ENCODE results near the gene CDC14A. TPM values are rescaled to one million over a fixed set of nuclear protein-coding genes. Genes with fewer than 3 reads are reported as not detected.

CDC14A gene
- polyA plus RNA-seq, 1 of the 3 experiments (the other 2 are of a cell fraction), result 2.2 TPM

DNA sequence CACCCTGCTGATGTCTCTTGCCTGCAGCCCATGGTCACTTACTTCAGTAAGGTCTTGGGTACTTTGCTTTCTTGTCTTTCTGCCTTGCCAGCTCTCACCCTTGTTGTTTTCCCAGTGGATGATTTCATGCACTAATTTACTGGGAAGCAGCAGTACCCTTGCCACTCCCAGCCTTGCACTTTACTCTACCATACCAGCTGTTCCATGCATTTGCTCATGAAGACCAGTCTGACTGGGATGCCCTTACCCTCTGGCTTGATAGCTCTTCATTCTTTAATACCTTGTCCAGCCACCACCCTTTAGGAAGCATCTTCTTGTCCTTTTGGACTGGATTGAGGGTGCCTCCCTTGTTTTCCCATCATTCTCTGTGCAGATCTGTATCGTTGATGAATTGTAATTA lies 28.3 kb downstream of the CDC14A start (continued):
- TF ChIP-seq, protein P1, sequence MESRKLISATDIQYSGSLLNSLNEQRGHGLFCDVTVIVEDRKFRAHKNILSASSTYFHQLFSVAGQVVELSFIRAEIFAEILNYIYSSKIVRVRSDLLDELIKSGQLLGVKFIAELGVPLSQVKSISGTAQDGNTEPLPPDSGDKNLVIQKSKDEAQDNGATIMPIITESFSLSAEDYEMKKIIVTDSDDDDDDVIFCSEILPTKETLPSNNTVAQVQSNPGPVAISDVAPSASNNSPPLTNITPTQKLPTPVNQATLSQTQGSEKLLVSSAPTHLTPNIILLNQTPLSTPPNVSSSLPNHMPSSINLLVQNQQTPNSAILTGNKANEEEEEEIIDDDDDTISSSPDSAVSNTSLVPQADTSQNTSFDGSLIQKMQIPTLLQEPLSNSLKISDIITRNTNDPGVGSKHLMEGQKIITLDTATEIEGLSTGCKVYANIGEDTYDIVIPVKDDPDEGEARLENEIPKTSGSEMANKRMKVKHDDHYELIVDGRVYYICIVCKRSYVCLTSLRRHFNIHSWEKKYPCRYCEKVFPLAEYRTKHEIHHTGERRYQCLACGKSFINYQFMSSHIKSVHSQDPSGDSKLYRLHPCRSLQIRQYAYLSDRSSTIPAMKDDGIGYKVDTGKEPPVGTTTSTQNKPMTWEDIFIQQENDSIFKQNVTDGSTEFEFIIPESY (IDR thresholded peaks at IDR 0.05; ENCODE audit: borderline replicate concordance, low read depth), result no peak

DNA sequence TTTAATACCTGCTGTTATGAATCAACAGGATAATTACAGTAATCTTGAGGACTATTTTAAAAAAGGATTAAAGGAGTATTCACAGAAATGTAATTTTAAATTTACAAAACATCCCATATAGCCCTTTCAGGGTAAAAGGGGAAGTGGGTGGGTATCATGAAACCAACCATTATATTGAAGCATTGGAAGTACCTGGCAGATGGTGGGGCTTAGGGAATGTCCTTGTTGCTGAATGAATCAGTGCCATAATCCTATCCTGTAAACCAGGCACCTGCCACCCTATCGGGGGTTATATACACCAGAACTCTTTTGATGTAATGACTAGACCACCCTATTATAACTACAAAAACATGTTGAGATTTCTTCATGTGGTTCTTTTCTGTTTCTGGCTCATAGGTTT lies 30.4 kb downstream of the CDC14A start:
- ChIA-PET CTCF (no interaction called here), POLR2A (no interaction called here)
- Histone ChIP-seq H3K9me3 (no peaks in the 10 kb centered on the region), H3K27me3 (ENCODE audit: insufficient read depth) (no peaks in the 10 kb centered on the region), H3K27ac (ENCODE audit: low read depth in 2 of 2, low read length in 1 of 2) (no peak overlapping the region), H4K20me1 (ENCODE audit: insufficient read depth) (no peaks in the 10 kb centered on the region), H3K9ac (no peak overlapping the region), H3F3A (replicated peaks; ENCODE audit: insufficient read depth) (no peaks in the 10 kb centered on the region), H3K79me2 (ENCODE audit: insufficient read depth) (no peaks in the 10 kb centered on the region), H3K9me2 (no peaks in the 10 kb centered on the region), H3K4me1 (ENCODE audit: control insufficient read depth in 1 of 2, insufficient read depth in 2 of 2, low read depth in 1 of 2, low read length in 1 of 2) (peaks cover 0 to under 1% of the 10 kb centered on the region in 2 experiments; a peak in 2 of 4 replicates), H3K4me2 (no peak overlapping the region), H3K4me3 (ENCODE audit: low read depth in 2 of 2, low read length in 1 of 2) (no peak overlapping the region), H2AFZ (ENCODE audit: low read depth) (no peak overlapping the region), H3K36me3 (replicated peaks in 1 of 2; ENCODE audit: control insufficient read depth in 1 of 2, insufficient read depth in 2 of 2, low read length in 1 of 2) (no peaks in the 10 kb centered on the region)
- 93% methylated on average over 1 of the region's 1 CpG for WGBS (ENCODE audit: low lambda C conversion rate)
- DNase-seq, result no peak
- TF ChIP-seq POLR2AphosphoS5 (IDR thresholded peaks at IDR 0.05; ENCODE audit: low read depth, low read length) (no peak), TAF1 (IDR thresholded peaks at IDR 0.05; ENCODE audit: borderline replicate concordance, low read depth, low read length) (no peak), GATA2 (CRISPR knock-in tag; IDR thresholded peaks at IDR 0.05) (no peak)
- TF ChIP-seq, protein P2, sequence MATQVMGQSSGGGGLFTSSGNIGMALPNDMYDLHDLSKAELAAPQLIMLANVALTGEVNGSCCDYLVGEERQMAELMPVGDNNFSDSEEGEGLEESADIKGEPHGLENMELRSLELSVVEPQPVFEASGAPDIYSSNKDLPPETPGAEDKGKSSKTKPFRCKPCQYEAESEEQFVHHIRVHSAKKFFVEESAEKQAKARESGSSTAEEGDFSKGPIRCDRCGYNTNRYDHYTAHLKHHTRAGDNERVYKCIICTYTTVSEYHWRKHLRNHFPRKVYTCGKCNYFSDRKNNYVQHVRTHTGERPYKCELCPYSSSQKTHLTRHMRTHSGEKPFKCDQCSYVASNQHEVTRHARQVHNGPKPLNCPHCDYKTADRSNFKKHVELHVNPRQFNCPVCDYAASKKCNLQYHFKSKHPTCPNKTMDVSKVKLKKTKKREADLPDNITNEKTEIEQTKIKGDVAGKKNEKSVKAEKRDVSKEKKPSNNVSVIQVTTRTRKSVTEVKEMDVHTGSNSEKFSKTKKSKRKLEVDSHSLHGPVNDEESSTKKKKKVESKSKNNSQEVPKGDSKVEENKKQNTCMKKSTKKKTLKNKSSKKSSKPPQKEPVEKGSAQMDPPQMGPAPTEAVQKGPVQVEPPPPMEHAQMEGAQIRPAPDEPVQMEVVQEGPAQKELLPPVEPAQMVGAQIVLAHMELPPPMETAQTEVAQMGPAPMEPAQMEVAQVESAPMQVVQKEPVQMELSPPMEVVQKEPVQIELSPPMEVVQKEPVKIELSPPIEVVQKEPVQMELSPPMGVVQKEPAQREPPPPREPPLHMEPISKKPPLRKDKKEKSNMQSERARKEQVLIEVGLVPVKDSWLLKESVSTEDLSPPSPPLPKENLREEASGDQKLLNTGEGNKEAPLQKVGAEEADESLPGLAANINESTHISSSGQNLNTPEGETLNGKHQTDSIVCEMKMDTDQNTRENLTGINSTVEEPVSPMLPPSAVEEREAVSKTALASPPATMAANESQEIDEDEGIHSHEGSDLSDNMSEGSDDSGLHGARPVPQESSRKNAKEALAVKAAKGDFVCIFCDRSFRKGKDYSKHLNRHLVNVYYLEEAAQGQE (IDR thresholded peaks at IDR 0.05; ENCODE audit: low read depth, low read length), result no peak

DNA sequence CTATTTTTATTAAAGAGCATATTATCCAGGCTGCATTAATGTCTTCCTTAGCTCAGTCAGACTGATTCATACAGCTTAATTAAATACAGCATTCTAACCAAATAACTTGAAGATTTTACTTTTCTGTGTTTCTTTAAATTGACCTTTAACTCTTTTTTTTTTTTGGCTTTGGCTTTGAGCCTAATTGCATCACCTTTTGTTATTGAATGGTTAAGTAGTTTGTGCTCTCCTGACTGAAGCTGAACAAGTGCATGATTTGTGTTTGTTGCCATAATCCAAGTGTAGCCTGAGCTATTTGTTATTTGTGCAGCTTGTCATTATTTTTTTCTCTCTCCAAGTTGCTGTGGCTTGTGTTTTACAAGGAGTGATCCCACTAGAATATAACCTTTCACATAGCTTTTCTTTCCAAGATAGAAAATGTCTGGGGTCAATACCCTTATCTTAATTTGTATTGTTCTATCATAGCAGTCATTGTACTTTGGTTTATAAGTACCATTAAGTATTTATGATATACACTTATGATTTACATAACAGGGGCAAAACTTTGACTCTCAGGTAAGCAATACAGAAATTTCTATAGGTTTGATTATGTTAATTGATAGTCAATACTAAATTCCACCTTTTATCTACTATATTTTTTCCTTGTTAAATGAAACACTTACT lies 31.6 kb downstream of the CDC14A start:
- peaks cover 0 to 4% of the 10 kb centered on the region in 2 experiments; a peak in 2 of 4 replicates for H3K4me1 ChIP-seq (ENCODE audit: control insufficient read depth in 1 of 2, insufficient read depth in 2 of 2, low read depth in 1 of 2, low read length in 1 of 2)
- no peak overlapping the region for H3K4me3 ChIP-seq (ENCODE audit: low read depth in 2 of 2, low read length in 1 of 2)
- TF ChIP-seq SMC3 (IDR thresholded peaks at IDR 0.05; ENCODE audit: low read depth, low read length), result no peak
- TF ChIP-seq, protein P3, sequence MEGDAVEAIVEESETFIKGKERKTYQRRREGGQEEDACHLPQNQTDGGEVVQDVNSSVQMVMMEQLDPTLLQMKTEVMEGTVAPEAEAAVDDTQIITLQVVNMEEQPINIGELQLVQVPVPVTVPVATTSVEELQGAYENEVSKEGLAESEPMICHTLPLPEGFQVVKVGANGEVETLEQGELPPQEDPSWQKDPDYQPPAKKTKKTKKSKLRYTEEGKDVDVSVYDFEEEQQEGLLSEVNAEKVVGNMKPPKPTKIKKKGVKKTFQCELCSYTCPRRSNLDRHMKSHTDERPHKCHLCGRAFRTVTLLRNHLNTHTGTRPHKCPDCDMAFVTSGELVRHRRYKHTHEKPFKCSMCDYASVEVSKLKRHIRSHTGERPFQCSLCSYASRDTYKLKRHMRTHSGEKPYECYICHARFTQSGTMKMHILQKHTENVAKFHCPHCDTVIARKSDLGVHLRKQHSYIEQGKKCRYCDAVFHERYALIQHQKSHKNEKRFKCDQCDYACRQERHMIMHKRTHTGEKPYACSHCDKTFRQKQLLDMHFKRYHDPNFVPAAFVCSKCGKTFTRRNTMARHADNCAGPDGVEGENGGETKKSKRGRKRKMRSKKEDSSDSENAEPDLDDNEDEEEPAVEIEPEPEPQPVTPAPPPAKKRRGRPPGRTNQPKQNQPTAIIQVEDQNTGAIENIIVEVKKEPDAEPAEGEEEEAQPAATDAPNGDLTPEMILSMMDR (IDR thresholded peaks at IDR 0.05), result no peak
- TF ChIP-seq ELF1 (IDR thresholded peaks at IDR 0.05), result no peak
- TF ChIP-seq GATA2 (CRISPR knock-in tag; IDR thresholded peaks at IDR 0.05), result no peak
- TF ChIP-seq FOXJ3 (CRISPR knock-in tag; IDR thresholded peaks at IDR 0.05), result no peak
- TF ChIP-seq YY1 (IDR thresholded peaks at IDR 0.05; ENCODE audit: low read depth), result no peak
- no peak for TF ChIP-seq NFIC (IDR thresholded peaks at IDR 0.05; ENCODE audit: borderline replicate concordance)
- TF ChIP-seq, protein P4, sequence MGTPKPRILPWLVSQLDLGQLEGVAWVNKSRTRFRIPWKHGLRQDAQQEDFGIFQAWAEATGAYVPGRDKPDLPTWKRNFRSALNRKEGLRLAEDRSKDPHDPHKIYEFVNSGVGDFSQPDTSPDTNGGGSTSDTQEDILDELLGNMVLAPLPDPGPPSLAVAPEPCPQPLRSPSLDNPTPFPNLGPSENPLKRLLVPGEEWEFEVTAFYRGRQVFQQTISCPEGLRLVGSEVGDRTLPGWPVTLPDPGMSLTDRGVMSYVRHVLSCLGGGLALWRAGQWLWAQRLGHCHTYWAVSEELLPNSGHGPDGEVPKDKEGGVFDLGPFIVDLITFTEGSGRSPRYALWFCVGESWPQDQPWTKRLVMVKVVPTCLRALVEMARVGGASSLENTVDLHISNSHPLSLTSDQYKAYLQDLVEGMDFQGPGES (IDR thresholded peaks at IDR 0.05; ENCODE audit: low read depth, low read length), result no peak
- TF ChIP-seq GABPA (IDR thresholded peaks at IDR 0.05; ENCODE audit: low read depth), result no peak
- TF ChIP-seq RXRA (IDR thresholded peaks at IDR 0.05; ENCODE audit: borderline replicate concordance, low read depth), result no peak
- no peak for TF ChIP-seq TCF12 (IDR thresholded peaks at IDR 0.05)
- no peak overlapping the region for H3K9ac ChIP-seq
- no peak overlapping the region for H3K27ac ChIP-seq (ENCODE audit: low read depth in 2 of 2, low read length in 1 of 2)
- H2AFZ ChIP-seq (ENCODE audit: low read depth), result no peak overlapping the region
- no peaks in the 10 kb centered on the region for H3F3A ChIP-seq (replicated peaks; ENCODE audit: insufficient read depth)
- CTCF ChIA-PET, result interaction anchor here (1.5 kb wide), 1 partner anchor 75 kb away, joined by 4 read pairs; no protein-coding TSS in a partner anchor
- no peaks in the 10 kb centered on the region for H3K9me2 ChIP-seq
- H3K27me3 ChIP-seq (ENCODE audit: insufficient read depth), result no peaks in the 10 kb centered on the region
- H3K4me2 ChIP-seq, result no peak overlapping the region
- H3K79me2 ChIP-seq (ENCODE audit: insufficient read depth), result no peaks in the 10 kb centered on the region
- H3K36me3 ChIP-seq (replicated peaks in 1 of 2; ENCODE audit: control insufficient read depth in 1 of 2, insufficient read depth in 2 of 2, low read length in 1 of 2), result no peaks in the 10 kb centered on the region
- POLR2A ChIA-PET, result interaction anchor here (0.6 kb wide), 1 partner anchor 472 kb away, joined by 3 read pairs; no protein-coding TSS in a partner anchor
- DNase-seq, result no peak
- no peaks in the 10 kb centered on the region for H4K20me1 ChIP-seq (ENCODE audit: insufficient read depth)
- no peaks in the 10 kb centered on the region for H3K9me3 ChIP-seq

Measured in SK-N-SH (cell line).